Measurements from ENCODE around the gene STK32B. TPM values are rescaled to one million over a fixed set of nuclear protein-coding genes. Genes with fewer than 3 reads are reported as not detected.
"Not testable (repeated sequence)": the region's sequence is repeated elsewhere in the genome, so short reads cannot be mapped to it uniquely, and the experiment has no call there.

STK32B gene
- polyA plus RNA-seq, 2 donors: 0.22 to 0.24 TPM

DNA sequence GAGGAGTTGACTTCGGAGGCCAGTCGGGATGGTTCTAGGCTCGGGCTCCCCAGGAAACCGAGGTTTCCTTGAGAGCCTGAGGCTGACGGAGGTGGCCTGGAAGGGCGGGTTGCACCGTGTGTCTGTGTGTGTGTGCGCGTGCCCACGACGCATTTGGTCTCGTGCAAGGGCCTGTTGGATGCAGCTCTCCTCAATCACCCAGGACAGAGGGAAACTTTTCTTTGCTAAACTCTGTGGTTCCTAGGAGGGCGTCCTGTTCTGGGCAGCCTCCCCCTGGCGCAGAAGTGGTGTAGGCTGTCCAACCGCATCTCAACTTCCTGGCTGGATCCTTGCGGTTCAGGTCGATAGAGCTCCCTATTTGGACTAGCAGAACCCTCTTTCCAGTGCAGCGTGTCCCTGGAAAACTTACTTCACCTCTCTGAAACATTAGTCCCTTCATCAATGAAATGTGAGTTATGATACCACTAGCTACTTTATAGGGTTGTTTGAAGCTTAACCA lies 973 bp downstream of the STK32B start:
- no peaks in the 10 kb centered on the region for H3K36me3 ChIP-seq (ENCODE audit: control insufficient read depth in 2 of 2, insufficient read depth in 2 of 2, low read length in 1 of 2)
- no peaks in the 10 kb centered on the region for H3K4me1 ChIP-seq (ENCODE audit: control insufficient read depth in 2 of 2, insufficient read depth in 2 of 2, low read length in 1 of 2)
- no peaks in the 10 kb centered on the region for H3K9me3 ChIP-seq (ENCODE audit: control insufficient read depth in 2 of 2, insufficient read depth in 1 of 2, low read depth in 1 of 2, low read length in 1 of 2)
- H3K4me3 ChIP-seq (ENCODE audit: low read depth in 1 of 2, low read length in 2 of 2): no peak overlapping the region
- H3K27me3 ChIP-seq (ENCODE audit: control insufficient read depth in 1 of 2, insufficient read depth in 2 of 2, low read length in 2 of 2): peaks cover 0 to 3% of the 10 kb centered on the region in 2 donors
- H3K27ac ChIP-seq (ENCODE audit: low read depth in 2 of 2, low read length in 1 of 2): no peak overlapping the region
- 18 to 25% methylated on average over 18 of the region's 18 CpGs for WGBS, 2 donors

DNA sequence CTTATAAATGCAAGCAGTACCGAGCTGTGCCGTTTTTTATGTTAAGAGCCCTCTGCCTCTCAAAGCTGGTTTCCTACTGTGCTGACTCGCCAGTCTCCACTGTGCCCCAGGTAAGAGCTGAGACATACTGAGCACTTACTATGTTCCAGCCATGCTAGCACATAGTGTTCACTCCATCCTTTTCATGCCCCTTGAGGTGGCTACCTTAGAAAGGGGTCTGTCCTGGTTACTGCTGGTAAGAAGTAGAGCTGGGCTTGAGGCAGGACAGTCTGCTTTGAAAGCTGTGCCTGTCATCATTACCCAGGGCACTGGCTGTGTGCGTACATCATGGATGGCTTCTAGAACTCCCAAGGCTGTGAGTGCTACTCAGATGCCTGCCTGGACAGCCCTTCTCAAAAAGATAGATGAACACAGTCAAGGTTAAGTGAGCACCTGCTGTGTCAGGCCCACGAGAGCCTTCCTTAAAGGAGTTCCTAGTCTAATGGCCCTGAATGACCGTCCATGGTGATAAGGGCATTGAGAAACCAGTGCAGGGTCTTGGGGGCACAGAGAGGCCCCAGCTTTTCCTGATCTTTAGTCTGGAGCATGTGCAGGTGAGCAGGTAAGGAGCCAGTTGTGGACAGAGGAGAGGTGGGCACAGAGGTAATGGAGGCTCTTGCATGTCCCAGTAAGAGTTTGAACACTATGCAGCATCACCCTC lies 1.6 kb downstream of the STK32B start:
- Histone ChIP-seq H3K4me1 (ENCODE audit: control insufficient read depth in 2 of 2, insufficient read depth in 2 of 2, low read length in 1 of 2) (no peaks in the 10 kb centered on the region), H3K27ac (ENCODE audit: low read depth in 2 of 2, low read length in 1 of 2) (no peak overlapping the region), H3K36me3 (ENCODE audit: control insufficient read depth in 2 of 2, insufficient read depth in 2 of 2, low read length in 1 of 2) (no peaks in the 10 kb centered on the region), H3K27me3 (ENCODE audit: control insufficient read depth in 1 of 2, insufficient read depth in 2 of 2, low read length in 2 of 2) (peaks cover 0 to 3% of the 10 kb centered on the region in 2 donors), H3K4me3 (ENCODE audit: low read depth in 1 of 2, low read length in 2 of 2) (no peak overlapping the region), H3K9me3 (ENCODE audit: control insufficient read depth in 2 of 2, insufficient read depth in 1 of 2, low read depth in 1 of 2, low read length in 1 of 2) (no peaks in the 10 kb centered on the region)
- 66 to 67% methylated on average over 6 of the region's 6 CpGs for WGBS, 2 donors

DNA sequence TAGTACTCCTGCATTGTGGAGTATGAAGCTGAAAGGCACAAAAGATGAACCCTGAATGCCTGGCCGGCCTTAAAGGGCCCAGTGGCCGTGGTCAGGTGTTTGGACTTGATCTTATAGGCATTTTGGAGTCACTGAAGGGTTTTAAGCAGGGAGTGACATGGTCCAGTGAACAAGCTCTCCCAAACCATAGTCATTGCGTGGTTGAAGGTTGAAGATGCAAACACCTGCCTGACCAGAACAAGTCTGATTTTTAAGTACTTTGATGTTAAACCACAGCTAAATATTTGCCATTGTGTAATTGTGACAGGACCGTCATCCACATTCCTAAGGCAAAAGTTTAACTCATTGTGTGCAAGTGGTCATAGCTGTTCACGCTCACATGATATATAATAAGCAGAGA lies 3.3 kb downstream of the STK32B start:
- Histone ChIP-seq H3K9me3 (ENCODE audit: control insufficient read depth in 2 of 2, insufficient read depth in 1 of 2, low read depth in 1 of 2, low read length in 1 of 2) (no peaks in the 10 kb centered on the region), H3K36me3 (ENCODE audit: control insufficient read depth in 2 of 2, insufficient read depth in 2 of 2, low read length in 1 of 2) (no peaks in the 10 kb centered on the region), H3K27ac (ENCODE audit: low read depth in 2 of 2, low read length in 1 of 2) (no peak overlapping the region), H3K4me3 (ENCODE audit: low read depth in 1 of 2, low read length in 2 of 2) (no peak overlapping the region), H3K27me3 (ENCODE audit: control insufficient read depth in 1 of 2, insufficient read depth in 2 of 2, low read length in 2 of 2) (peaks cover 0 to 3% of the 10 kb centered on the region in 2 donors), H3K4me1 (ENCODE audit: control insufficient read depth in 2 of 2, insufficient read depth in 2 of 2, low read length in 1 of 2) (no peaks in the 10 kb centered on the region)
- WGBS, 2 donors: 54 to 56% methylated on average over 5 of the region's 5 CpGs

DNA sequence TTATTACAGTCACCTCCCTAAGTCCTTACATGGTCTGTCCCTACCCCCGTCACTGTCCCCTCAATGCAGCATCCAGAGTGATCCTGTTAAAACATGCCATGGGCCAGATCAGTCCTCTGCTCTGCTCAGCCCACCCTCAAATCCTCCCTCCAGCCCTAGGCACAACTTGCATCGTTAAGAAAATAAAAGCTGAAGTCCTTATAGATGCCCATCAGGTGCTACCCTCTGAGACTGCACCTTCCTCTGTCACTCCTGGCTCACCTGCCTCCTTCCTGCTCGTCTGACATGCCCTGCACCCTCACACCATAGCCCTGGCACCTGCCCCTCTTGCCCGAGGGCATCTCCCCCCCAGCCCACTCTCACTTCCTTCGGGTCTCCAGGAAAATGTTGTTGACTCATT lies 4.1 kb downstream of the STK32B start:
- 51 to 62% methylated on average over 5 of the region's 5 CpGs for WGBS, 2 donors
- Histone ChIP-seq H3K27me3 (ENCODE audit: control insufficient read depth in 1 of 2, insufficient read depth in 2 of 2, low read length in 2 of 2) (peaks cover 0 to 3% of the 10 kb centered on the region in 2 donors), H3K4me1 (ENCODE audit: control insufficient read depth in 2 of 2, insufficient read depth in 2 of 2, low read length in 1 of 2) (no peaks in the 10 kb centered on the region), H3K4me3 (ENCODE audit: low read depth in 1 of 2, low read length in 2 of 2) (no peak overlapping the region), H3K9me3 (ENCODE audit: control insufficient read depth in 2 of 2, insufficient read depth in 1 of 2, low read depth in 1 of 2, low read length in 1 of 2) (no peaks in the 10 kb centered on the region), H3K36me3 (ENCODE audit: control insufficient read depth in 2 of 2, insufficient read depth in 2 of 2, low read length in 1 of 2) (no peaks in the 10 kb centered on the region), H3K27ac (ENCODE audit: low read depth in 2 of 2, low read length in 1 of 2) (no peak overlapping the region)

DNA sequence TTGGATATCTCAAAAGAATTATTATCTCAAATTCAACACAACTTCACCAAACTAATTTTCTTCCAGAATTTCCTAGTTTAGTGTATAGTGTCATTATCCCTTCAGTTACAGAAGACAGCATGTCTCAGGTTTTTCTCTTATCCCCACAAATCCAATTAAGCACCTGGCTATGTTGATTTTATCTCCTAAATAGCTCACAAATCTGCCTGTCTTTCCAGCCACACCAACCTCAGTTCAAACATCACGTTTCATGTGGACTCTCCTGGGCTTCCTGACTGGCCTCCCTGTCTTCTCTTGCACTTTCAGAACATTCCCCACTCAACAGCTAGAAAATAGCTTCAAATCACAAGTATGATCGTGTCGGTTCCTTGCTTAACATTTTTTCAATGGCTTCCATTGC lies 14.8 kb downstream of the STK32B start:
- no peaks in the 10 kb centered on the region for H3K9me3 ChIP-seq (ENCODE audit: control insufficient read depth in 2 of 2, insufficient read depth in 1 of 2, low read depth in 1 of 2, low read length in 1 of 2)
- H3K27ac ChIP-seq (ENCODE audit: low read depth in 2 of 2, low read length in 1 of 2): no peak overlapping the region
- no peak overlapping the region for H3K4me3 ChIP-seq (ENCODE audit: low read depth in 1 of 2, low read length in 2 of 2)
- WGBS, 2 donors: 70 to 73% methylated on average over 3 of the region's 3 CpGs
- H3K36me3 ChIP-seq (ENCODE audit: control insufficient read depth in 2 of 2, insufficient read depth in 2 of 2, low read length in 1 of 2): no peaks in the 10 kb centered on the region
- H3K27me3 ChIP-seq (ENCODE audit: control insufficient read depth in 1 of 2, insufficient read depth in 2 of 2, low read length in 2 of 2): no peaks in the 10 kb centered on the region
- H3K4me1 ChIP-seq (ENCODE audit: control insufficient read depth in 2 of 2, insufficient read depth in 2 of 2, low read length in 1 of 2): no peaks in the 10 kb centered on the region

DNA sequence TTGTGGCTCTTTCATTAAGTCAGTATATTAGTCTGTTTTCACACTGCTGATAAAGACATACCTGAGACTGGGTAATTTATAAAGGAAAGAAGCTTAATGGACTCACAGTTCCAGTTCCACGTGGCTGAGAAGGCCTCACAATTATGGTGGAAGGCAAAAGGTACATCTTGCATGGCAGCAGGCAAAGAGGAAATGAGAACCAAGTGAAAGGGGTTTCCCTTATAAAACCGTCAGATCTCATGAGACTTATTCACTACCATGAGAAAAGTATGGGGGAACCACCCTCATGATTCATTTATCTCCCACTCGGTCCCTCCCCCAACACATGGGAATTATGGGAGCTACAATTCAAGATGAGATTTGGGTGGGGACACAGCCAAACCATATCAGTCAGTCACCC lies 15.7 kb downstream of the STK32B start:
- H3K36me3 ChIP-seq (ENCODE audit: control insufficient read depth in 2 of 2, insufficient read depth in 2 of 2, low read length in 1 of 2): not testable (repeated sequence)
- WGBS, 2 donors: 71 to 74% methylated on average over 3 of the region's 3 CpGs

DNA sequence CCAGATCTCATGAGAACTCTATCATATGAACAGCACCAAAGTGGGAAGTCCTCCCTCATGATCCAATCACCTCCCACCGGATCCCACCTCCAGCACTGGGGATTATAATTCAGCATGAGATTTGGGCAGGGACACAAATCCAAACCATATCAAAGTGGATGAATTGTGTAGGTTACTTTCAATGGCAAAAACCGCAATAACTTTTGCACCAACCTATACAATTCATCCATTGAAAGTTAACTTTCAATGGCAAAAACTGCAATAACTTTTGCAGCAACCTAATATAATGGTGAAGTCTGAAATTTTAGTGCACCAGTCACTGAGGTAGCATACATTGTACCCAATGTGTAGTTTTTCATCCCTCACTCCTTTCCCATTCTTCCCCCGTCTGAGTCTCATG lies 16.6 kb downstream of the STK32B start:
- 89 to 96% methylated on average over 3 of the region's 3 CpGs for WGBS, 2 donors
- no peak overlapping the region for H3K27ac ChIP-seq (ENCODE audit: low read depth in 2 of 2, low read length in 1 of 2)
- H3K4me1 ChIP-seq (ENCODE audit: control insufficient read depth in 2 of 2, insufficient read depth in 2 of 2, low read length in 1 of 2): no peaks in the 10 kb centered on the region
- no peaks in the 10 kb centered on the region for H3K9me3 ChIP-seq (ENCODE audit: control insufficient read depth in 2 of 2, insufficient read depth in 1 of 2, low read depth in 1 of 2, low read length in 1 of 2)
- no peaks in the 10 kb centered on the region for H3K36me3 ChIP-seq (ENCODE audit: control insufficient read depth in 2 of 2, insufficient read depth in 2 of 2, low read length in 1 of 2)
- H3K4me3 ChIP-seq (ENCODE audit: low read depth in 1 of 2, low read length in 2 of 2): no peak overlapping the region
- no peaks in the 10 kb centered on the region for H3K27me3 ChIP-seq (ENCODE audit: control insufficient read depth in 1 of 2, insufficient read depth in 2 of 2, low read length in 2 of 2)

More for the DNA sequence above, 15.7 kb downstream of the STK32B start:
- not testable (repeated sequence) for H3K27ac ChIP-seq (ENCODE audit: low read depth in 2 of 2, low read length in 1 of 2); H3K4me1 ChIP-seq (ENCODE audit: control insufficient read depth in 2 of 2, insufficient read depth in 2 of 2, low read length in 1 of 2); H3K27me3 ChIP-seq (ENCODE audit: control insufficient read depth in 1 of 2, insufficient read depth in 2 of 2, low read length in 2 of 2); H3K4me3 ChIP-seq (ENCODE audit: low read depth in 1 of 2, low read length in 2 of 2); H3K9me3 ChIP-seq (ENCODE audit: control insufficient read depth in 2 of 2, insufficient read depth in 1 of 2, low read depth in 1 of 2, low read length in 1 of 2)

DNA sequence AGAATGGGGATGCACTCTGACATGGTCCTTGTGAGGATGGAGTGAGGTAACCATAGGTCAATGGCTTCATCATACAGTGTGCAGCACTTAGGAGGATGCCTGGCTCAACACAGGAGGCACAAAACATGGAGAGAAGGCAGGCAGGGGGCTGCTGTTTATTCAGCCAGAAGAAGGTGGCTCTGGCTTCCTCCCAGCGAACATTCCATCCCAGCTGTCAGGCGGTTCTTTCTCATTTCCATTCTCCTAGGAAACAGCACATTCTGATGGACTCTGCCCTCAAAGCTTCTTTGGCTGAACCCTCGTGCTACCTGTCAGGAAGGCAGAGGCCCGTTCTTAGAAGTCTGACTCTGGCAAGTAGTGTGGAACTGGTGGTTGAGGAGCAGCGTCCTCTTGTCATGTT lies 18.6 kb downstream of the STK32B start:
- no peak overlapping the region for H3K27ac ChIP-seq (ENCODE audit: low read depth in 2 of 2, low read length in 1 of 2)
- no peaks in the 10 kb centered on the region for H3K36me3 ChIP-seq (ENCODE audit: control insufficient read depth in 2 of 2, insufficient read depth in 2 of 2, low read length in 1 of 2)
- no peak overlapping the region for H3K4me3 ChIP-seq (ENCODE audit: low read depth in 1 of 2, low read length in 2 of 2)
- no peaks in the 10 kb centered on the region for H3K9me3 ChIP-seq (ENCODE audit: control insufficient read depth in 2 of 2, insufficient read depth in 1 of 2, low read depth in 1 of 2, low read length in 1 of 2)
- no peaks in the 10 kb centered on the region for H3K4me1 ChIP-seq (ENCODE audit: control insufficient read depth in 2 of 2, insufficient read depth in 2 of 2, low read length in 1 of 2)
- no peaks in the 10 kb centered on the region for H3K27me3 ChIP-seq (ENCODE audit: control insufficient read depth in 1 of 2, insufficient read depth in 2 of 2, low read length in 2 of 2)
- 50 to 55% methylated on average over 5 of the region's 5 CpGs for WGBS, 2 donors

DNA sequence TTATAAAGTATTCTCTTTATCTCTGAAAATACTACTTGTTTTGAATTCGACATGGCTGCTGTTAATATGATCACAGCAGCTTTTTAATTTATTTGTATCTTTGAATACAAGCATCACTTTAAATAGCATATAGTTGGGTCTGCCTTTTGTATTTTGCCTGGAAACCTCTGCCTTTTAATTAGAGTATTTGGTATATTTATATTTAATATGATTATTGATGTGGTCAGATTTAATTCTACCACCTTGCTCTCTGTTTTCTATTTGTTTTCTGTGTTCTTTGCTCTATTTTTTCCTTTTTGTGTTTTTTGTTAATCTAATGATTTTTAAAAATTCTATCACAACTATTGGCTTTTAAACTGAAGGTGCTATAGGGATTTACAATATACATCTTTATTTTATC lies 21.7 kb downstream of the STK32B start:
- Histone ChIP-seq H3K9me3 (ENCODE audit: control insufficient read depth in 2 of 2, insufficient read depth in 1 of 2, low read depth in 1 of 2, low read length in 1 of 2) (no peaks in the 10 kb centered on the region), H3K4me1 (ENCODE audit: control insufficient read depth in 2 of 2, insufficient read depth in 2 of 2, low read length in 1 of 2) (no peaks in the 10 kb centered on the region), H3K4me3 (ENCODE audit: low read depth in 1 of 2, low read length in 2 of 2) (no peak overlapping the region), H3K27ac (ENCODE audit: low read depth in 2 of 2, low read length in 1 of 2) (no peak overlapping the region), H3K27me3 (ENCODE audit: control insufficient read depth in 1 of 2, insufficient read depth in 2 of 2, low read length in 2 of 2) (no peaks in the 10 kb centered on the region), H3K36me3 (ENCODE audit: control insufficient read depth in 2 of 2, insufficient read depth in 2 of 2, low read length in 1 of 2) (no peaks in the 10 kb centered on the region)
- WGBS, 2 donors: 81 to 86% methylated on average over 1 of the region's 1 CpG

DNA sequence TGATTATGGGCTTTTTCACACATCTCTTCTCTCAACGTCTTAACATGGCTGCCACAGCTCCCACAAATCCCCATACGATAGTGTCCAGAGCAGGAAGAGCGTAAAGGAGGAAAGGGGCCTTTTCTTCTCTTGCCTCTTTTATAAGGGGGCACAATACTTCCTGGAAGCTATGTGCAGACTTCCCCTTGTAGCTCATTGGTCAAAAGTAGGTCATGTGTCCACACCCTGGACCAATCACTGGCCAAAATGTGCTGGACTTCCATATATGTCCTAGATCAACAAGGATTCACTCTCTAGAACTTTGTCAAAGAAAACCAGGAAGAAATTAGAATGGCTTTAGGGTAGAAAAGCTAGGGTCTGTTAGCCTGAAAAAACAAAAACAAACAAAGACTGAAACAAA lies 26.7 kb downstream of the STK32B start:
- Histone ChIP-seq H3K4me1 (ENCODE audit: control insufficient read depth in 2 of 2, insufficient read depth in 2 of 2, low read length in 1 of 2) (no peaks in the 10 kb centered on the region), H3K4me3 (ENCODE audit: low read depth in 1 of 2, low read length in 2 of 2) (no peak overlapping the region), H3K27me3 (ENCODE audit: control insufficient read depth in 1 of 2, insufficient read depth in 2 of 2, low read length in 2 of 2) (no peaks in the 10 kb centered on the region), H3K9me3 (ENCODE audit: control insufficient read depth in 2 of 2, insufficient read depth in 1 of 2, low read depth in 1 of 2, low read length in 1 of 2) (no peaks in the 10 kb centered on the region), H3K27ac (ENCODE audit: low read depth in 2 of 2, low read length in 1 of 2) (no peak overlapping the region), H3K36me3 (ENCODE audit: control insufficient read depth in 2 of 2, insufficient read depth in 2 of 2, low read length in 1 of 2) (no peaks in the 10 kb centered on the region)
- 78 to 90% methylated on average over 3 of the region's 3 CpGs for WGBS, 2 donors
